Measurements from ENCODE around the gene PTPRG.

GRCh38 chr3:62149962-62150361, 588.6 kb downstream of the PTPRG start:
- TF ChIP-seq CTCF (IDR thresholded peaks at IDR 0.05) (no peak), POLR2A (IDR thresholded peaks at IDR 0.05) (no peak)

Measured in adrenal gland (tissue), 5 donors.